ENCODE measurements around the gene ELMO1. TPM values are rescaled to one million over a fixed set of nuclear protein-coding genes. Genes with fewer than 3 reads are reported as not detected.

ELMO1 gene
- total RNA-seq, 2 donors from 2014 or later = 66.0 to 72.2 TPM

GRCh38 chr7:36944838-36945237 is 503.8 kb downstream of the ELMO1 start:
- no peaks in the 10 kb centered on the region for H3K27me3 ChIP-seq (replicated peaks; ENCODE audit: insufficient read depth)
- H3K9me3 ChIP-seq = peaks cover 8% of the 10 kb centered on the region
- DNase-seq (ENCODE audit: low spot score) (no peak), ATAC-seq (ENCODE audit: insufficient number of reproducible peaks, low FRiP score, low read depth) (no peak)
- TF ChIP-seq CTCF (IDR thresholded peaks at IDR 0.05) = no peak
- H3K27ac ChIP-seq = no peak overlapping the region
- peaks cover 0 to 10% of the 10 kb centered on the region in 2 donors for H3K4me1 ChIP-seq (ENCODE audit: control insufficient read depth in 1 of 2, low read depth in 2 of 2)
- no peak overlapping the region for H3K4me3 ChIP-seq
- H3K36me3 ChIP-seq = no peaks in the 10 kb centered on the region

- Histone ChIP-seq H3K36me3 (no peaks in the 10 kb centered on the region), H3K4me3 (no peak overlapping the region), H3K27me3 (replicated peaks; ENCODE audit: insufficient read depth) (no peaks in the 10 kb centered on the region), H3K27ac (no peak overlapping the region), H3K9me3 (peaks cover 19% of the 10 kb centered on the region), H3K4me1 (ENCODE audit: control insufficient read depth in 1 of 2, low read depth in 2 of 2) (peaks cover 0 to 10% of the 10 kb centered on the region in 2 donors)
- no peak for ATAC-seq (ENCODE audit: insufficient number of reproducible peaks, low FRiP score, low read depth)
- no peak for TF ChIP-seq CTCF (IDR thresholded peaks at IDR 0.05)
- no peak for DNase-seq (ENCODE audit: low spot score)
These were observed 504.9 kb downstream of the ELMO1 start for GRCh38 chr7:36943591-36944435.

GRCh38 chr7:36942955-36943354 is 505.7 kb downstream of the ELMO1 start:
- Histone ChIP-seq H3K4me1 (ENCODE audit: control insufficient read depth in 1 of 2, low read depth in 2 of 2) (peaks cover 0 to 10% of the 10 kb centered on the region in 2 donors), H3K4me3 (no peak overlapping the region), H3K27me3 (replicated peaks; ENCODE audit: insufficient read depth) (no peaks in the 10 kb centered on the region), H3K27ac (no peak overlapping the region), H3K9me3 (peaks cover 27% of the 10 kb centered on the region), H3K36me3 (no peaks in the 10 kb centered on the region)
- DNase-seq (ENCODE audit: low spot score) (no peak), ATAC-seq (ENCODE audit: insufficient number of reproducible peaks, low FRiP score, low read depth) (no peak)
- no peak for TF ChIP-seq CTCF (IDR thresholded peaks at IDR 0.05)

- peaks cover 31% of the 10 kb centered on the region for H3K9me3 ChIP-seq
- TF ChIP-seq CTCF (IDR thresholded peaks at IDR 0.05) = no peak
- H3K36me3 ChIP-seq = peaks cover under 1% of the 10 kb centered on the region
These were observed 506.1 kb downstream of the ELMO1 start for GRCh38 chr7:36942541-36942940.

GRCh38 chr7:36942025-36942424 is 506.6 kb downstream of the ELMO1 start:
- no peak for TF ChIP-seq CTCF (IDR thresholded peaks at IDR 0.05)

More at GRCh38 chr7:36942541-36942940, 506.1 kb downstream of the ELMO1 start:
- no peak for DNase-seq (ENCODE audit: low spot score)
- Histone ChIP-seq H3K27me3 (replicated peaks; ENCODE audit: insufficient read depth) (no peaks in the 10 kb centered on the region), H3K4me3 (no peak overlapping the region), H3K27ac (no peak overlapping the region), H3K4me1 (ENCODE audit: control insufficient read depth in 1 of 2, low read depth in 2 of 2) (peaks cover 0 to 10% of the 10 kb centered on the region in 2 donors)
- ATAC-seq (ENCODE audit: insufficient number of reproducible peaks, low FRiP score, low read depth) = no peak

More at GRCh38 chr7:36942025-36942424, 506.6 kb downstream of the ELMO1 start:
- Histone ChIP-seq H3K36me3 (peaks cover 3% of the 10 kb centered on the region), H3K4me3 (no peak overlapping the region), H3K4me1 (ENCODE audit: control insufficient read depth in 1 of 2, low read depth in 2 of 2) (peaks cover 0 to 10% of the 10 kb centered on the region in 2 donors), H3K27ac (no peak overlapping the region), H3K9me3 (peaks cover 36% of the 10 kb centered on the region), H3K27me3 (replicated peaks; ENCODE audit: insufficient read depth) (no peaks in the 10 kb centered on the region)
- DNase-seq (ENCODE audit: low spot score) = no peak
- no peak for ATAC-seq (ENCODE audit: insufficient number of reproducible peaks, low FRiP score, low read depth)

Measured in thoracic aorta (tissue), 2 donors.